GDM1 (cell line): ENCODE measurements around the gene SNX27.

ENCODE experiments used
- DNase-seq: peaks from one replicate; lab custom pipeline; 2025; lab: John Stamatoyannopoulos, UW

Gene SNX27

DNA sequence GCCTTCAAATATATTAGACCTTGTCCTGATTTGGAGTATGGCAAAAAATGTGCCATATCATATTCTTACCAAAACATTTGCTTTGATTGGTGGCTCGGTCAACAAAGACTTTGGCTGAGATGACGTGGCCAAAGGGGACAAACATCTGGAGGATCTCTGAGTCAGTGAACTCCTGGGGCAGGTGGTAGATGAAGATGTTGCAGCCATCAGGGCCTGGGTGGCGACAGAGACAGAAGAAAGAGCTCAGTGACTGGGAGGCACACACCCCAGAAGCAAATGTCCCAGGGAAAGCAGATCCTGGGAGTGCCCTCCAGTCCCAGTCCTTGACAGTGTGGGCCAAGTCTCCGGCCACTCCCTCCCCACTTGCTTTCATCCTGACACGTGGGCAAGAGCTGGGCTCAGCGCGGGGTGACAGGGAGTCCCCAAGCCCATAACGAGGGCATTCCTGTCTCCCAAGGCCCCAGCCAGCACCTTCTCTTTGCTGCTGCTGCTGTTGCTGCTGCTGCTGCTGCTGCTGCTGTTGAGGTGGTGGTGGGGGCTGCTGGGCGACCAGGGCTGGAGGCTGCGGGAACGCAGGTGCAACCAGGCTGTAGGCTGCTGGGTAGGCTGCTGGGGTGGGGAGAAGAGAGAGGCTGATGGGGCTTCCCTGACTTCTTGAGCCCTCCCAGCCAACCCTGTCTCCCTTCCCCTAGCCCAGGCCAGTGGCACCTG, 94.1 kb downstream of the SNX27 start:
- DNase-seq: no peak

- DNase-seq: no peak
Measured at GRCh38 chr1:151706464-151707415, 94.9 kb downstream of the SNX27 start.

- no peak for DNase-seq
Measured at GRCh38 chr1:151707541-151708065, 95.8 kb downstream of the SNX27 start.

DNA sequence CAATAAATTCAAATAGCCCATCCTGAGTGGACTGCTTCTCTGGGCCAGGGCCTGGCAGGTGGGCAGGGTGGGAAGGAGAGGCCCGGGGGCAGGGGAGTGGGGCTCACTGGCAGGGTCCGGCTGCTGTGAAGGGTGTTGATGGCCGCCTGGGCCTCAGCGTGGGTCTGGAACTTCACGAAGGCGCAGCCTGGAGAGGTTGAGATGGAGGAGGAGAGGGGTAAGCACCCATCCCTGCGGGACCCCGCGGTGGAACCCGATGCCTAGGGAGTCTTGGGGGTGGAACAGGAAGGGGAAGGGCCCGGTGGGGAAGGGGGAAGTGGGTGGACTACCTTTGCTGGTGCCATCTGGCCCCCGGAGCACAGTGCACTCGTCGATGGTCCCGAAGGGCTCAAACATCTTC, 97.0 kb downstream of the SNX27 start:
- no peak for DNase-seq

DNA sequence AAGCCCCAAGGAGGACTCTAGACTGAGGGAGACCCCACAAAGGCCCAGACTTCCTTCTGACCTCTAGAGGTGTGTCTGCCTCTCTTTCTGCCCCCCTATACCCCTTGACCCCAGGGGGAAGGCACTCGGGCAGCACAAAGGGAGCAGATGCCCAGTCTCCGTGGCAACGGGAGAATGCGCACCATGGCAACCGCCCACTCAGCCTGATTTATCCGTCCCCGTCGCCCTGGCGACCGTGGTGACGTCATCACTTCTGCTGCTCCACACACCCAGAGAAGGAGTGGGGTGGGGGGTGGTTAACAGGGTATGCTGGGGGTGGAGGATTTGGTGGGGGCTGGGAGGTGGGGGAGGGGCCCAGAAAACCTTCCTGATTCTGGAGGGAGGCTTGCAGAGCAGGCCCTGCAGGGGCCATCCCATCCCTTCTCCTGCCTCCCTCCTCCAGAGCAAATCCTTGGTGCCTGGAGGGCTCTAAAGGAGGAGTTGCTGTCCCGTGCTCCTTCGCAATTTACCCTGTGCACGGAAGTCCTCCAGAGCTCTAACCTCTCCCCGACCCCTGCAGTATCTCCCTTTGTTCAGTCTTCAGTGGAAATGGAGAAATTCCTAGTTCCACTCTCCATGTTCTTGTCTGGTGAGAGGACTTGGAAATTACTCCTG, 98.5 kb downstream of the SNX27 start:
- no peak for DNase-seq

- DNase-seq: no peak
Measured at GRCh38 chr1:151711044-151711800, 99.4 kb downstream of the SNX27 start.

DNA sequence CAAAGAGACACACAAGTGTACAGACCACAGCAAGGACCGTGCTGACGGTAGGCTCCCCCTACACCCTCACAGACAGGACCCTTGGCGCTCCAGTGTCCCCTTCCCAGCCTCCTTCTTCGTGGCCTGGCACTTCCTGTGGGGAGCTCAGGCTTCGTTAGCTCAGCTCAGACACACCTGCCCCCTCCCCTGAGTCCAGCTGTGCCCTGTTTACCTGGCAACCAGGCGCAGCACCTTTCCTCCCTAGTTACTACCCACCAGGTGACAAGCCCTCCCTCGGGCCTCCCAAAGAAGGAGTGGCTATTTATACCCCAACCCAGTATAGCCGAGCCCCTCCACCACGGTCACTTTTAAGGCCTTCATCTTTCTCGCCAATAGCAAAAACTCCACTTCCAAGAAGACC, 100.1 kb downstream of the SNX27 start:
- no peak for DNase-seq

DNA sequence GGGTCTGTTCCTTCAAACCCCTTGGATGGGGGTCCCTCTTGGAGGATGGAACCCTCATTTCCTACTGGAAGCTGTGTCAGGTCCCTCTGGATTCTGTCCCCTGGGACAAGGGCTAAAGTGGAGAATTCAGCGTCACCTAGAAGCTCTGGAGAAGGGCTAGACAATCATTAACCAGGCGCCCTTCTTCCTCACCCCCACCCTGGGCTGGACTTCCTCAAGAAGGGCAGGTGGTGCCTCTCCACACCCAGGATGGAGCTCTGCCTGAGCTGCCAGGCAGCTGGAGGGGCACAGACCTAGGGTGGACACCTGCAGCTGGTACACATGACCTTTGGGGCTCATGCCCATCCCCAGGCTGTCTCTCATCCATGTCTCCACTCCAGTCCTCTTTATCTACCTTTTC, 101.2 kb downstream of the SNX27 start:
- no peak for DNase-seq

DNA sequence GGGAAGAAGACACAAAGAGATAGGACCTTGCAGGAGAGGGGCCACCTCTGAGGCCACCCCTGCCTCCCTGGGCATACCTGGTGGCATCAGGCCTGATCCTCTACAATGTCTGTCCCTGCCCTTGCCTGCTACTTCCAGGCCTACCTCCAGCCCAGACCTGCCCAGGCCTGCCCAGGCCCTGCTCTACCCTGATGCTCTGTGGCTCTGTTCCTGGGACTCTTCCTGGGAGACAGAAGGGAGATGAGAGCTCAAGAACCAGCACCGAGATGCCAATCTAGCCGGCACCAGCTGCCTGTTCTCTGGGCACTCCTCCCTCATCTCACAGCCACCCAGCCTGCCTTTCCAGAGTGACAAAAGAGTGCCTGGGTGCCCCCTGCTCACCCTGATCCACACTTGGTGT, 102.0 kb downstream of the SNX27 start:
- DNase-seq: no peak

- DNase-seq: no peak
Measured at GRCh38 chr1:151714820-151715725, 103.2 kb downstream of the SNX27 start.

GRCh38 chr1:151715726-151716404, 104.0 kb downstream of the SNX27 start:
- DNase-seq: no peak

- DNase-seq: no peak
Measured at GRCh38 chr1:151716405-151716762, 104.5 kb downstream of the SNX27 start.

GRCh38 chr1:151716771-151717631, 105.2 kb downstream of the SNX27 start, which contains the start of gene CELF3:
TSS of gene CELF3 (minus strand) at chr1:151716803. CDS start at chr1:151716020, 783 bp downstream.
- DNase-seq: no peak

GRCh38 chr1:151718011-151718431, 106.2 kb downstream of the SNX27 start:
- DNase-seq: no peak

DNA sequence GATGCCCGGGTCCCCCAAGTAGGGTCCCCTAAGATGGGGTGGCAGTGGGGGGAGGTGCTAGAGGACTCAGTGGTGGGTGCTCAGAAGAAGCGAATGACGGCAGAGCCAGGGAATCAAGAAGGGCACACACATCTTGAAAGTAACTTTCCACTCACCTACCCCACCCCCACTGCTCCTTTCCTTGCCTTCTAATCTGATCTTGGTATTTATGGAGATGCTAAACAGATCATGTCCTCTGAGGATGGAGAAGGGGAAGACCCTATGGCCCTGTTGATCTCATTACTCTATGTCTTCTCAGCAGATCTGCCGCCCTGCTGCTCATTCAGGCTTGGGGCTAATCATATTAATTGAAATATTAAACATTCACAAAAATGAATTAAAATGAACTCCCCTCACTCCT, 106.8 kb downstream of the SNX27 start:
- no peak for DNase-seq

DNA sequence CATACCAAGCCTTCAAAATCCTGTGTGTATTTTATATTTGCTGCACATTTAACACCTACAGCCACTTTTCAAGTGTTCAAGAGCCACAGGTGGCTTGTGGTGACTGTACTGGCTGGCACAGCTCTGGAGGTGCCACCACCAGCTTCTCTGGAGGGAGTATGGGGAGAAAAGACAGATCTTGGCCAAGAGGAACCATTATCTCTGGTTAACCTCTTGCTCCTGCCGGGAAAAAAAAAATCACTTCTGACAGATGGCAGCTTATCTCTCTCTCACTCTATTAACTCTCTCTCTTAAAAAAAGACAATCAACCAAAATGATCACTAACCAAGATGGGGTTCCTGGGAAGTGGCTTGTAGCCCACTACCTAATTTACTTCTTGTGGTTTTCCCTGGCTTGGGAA, 108.3 kb downstream of the SNX27 start:
- DNase-seq: no peak

GRCh38 chr1:151720554-151720953, 108.7 kb downstream of the SNX27 start:
- no peak for DNase-seq

DNA sequence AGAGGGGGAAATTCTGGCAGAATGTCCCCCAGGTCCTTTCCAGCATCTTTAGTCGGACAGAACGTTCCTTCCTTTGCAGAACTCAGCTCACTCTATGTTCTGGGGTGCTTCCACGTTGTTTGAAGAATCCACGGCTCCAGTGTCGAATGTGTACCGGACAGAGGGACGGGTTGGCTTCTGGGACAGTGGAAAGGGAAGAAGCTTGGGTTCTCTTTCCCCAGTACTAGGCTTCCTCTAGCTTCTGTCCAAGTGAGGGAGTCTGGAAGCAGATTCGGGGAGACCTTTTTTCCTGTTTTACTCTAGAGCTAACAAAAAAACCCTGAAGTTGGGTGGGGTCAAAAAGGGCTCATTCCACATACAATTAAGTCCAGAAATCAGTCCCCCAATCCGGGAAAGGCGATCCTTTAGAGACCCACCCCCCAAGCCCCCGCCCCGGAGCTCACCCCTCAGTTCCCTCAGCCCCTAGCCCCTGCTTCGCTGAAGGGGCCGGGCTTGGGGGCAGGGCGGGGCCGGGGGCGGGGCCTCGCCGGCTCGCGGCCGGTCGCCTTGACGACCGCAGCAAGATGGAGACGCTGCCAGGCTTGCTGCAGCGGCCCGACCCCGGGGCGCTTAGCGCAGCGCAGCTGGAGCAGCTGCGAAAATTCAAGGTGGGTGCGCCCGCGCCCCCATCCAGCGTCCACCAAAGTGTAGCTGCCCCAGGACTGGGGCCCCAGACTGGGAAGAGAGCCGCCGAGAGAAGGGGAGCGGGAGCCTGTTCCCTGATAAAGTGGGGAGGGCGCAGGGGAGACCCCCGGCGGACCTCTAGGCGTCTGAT, 109.3 kb downstream of the SNX27 start, which contains the start of gene RIIAD1:
Gene RIIAD1, plus strand, starts transcription at position 549 of the 814 bp plus-strand sequence. Its CDS starts 15 bp downstream, at position 564.
- DNase-seq: no peak
